Activated CD4-positive, alpha-beta memory T cell treated with anti-CD3 and anti-CD28 coated beads for 36 hours (primary cell): Measurements from ENCODE around the gene SHROOM4. TPM values are rescaled to one million over a fixed set of nuclear protein-coding genes. Genes with fewer than 3 reads are reported as not detected.
A peak's percentile ranks its signal among the peaks of the same experiment; 100 is the strongest.

Experiments used
- CTCF ChIA-PET: fragments of 350-600 bp; sonication (Branson Sonifier 250); formaldehyde crosslinking; loops from one replicate; lab custom pipeline; 2021; ENCODE audit warnings: antibody characterized with exemption, inconsistent platforms; lab: Charles Lee
- POLR2A ChIA-PET: fragments of 350-600 bp; sonication (Branson Sonifier 250); formaldehyde crosslinking; loops from one replicate; lab custom pipeline; 2021; ENCODE audit warnings: antibody characterized with exemption; lab: Charles Lee
- DNase-seq: peaks from one replicate; pipeline ENCODE4 v3.0.0-alpha.2; 2020
- H3K27ac Mint-ChIP-seq: one replicate; pipeline ENCODE4 v1.8.0; 2021; ENCODE audit warnings: mixed read lengths
- H3K27me3 Mint-ChIP-seq: one replicate; pipeline ENCODE4 v1.8.0; 2021; ENCODE audit warnings: mixed read lengths
- H3K36me3 Mint-ChIP-seq: one replicate; pipeline ENCODE4 v1.8.0; 2021; ENCODE audit warnings: mixed read lengths
- H3K4me1 Mint-ChIP-seq: one replicate; pipeline ENCODE4 v1.8.0; 2021; ENCODE audit warnings: low read depth, mixed read lengths
- H3K4me3 Mint-ChIP-seq: one replicate; pipeline ENCODE4 v1.8.0; 2021; ENCODE audit warnings: mild to moderate bottlenecking, mixed read lengths
- H3K9me3 Mint-ChIP-seq: one replicate; pipeline ENCODE4 v1.8.0; 2021; ENCODE audit warnings: mixed read lengths
- intact Hi-C: fragments of 100-400 bp; cut with micrococcal nuclease; formaldehyde crosslinking; loops from one replicate; pipeline ENCODE4 v1.15.1; 2023
- total RNA-seq, 2 experiments: library from RNA; stranded (reverse); gene quantifications; one replicate each; pipeline ENCODE4 v1.2.3, GENCODE V29; 2021

The SHROOM4 gene
- total RNA-seq, 2 experiments from 2014 or later, result not detected

GRCh38 chrX:50770702-50771101, 43.3 kb downstream of the SHROOM4 start:
- no peak for DNase-seq
- Mint-ChIP-seq H3K27ac (no peak overlapping the region), H3K4me1 (no peaks in the 10 kb centered on the region), H3K36me3 (no peaks in the 10 kb centered on the region), H3K4me3 (no peak overlapping the region), H3K27me3 (peaks cover 2% of the 10 kb centered on the region), H3K9me3 (no peaks in the 10 kb centered on the region)
- ChIA-PET POLR2A (no interaction called here), CTCF (no interaction called here)
- intact Hi-C loops, result no loop called here

GRCh38 chrX:50769389-50770063, 44.5 kb downstream of the SHROOM4 start:
- Mint-ChIP-seq H3K36me3 (no peaks in the 10 kb centered on the region), H3K27me3 (peaks cover 2% of the 10 kb centered on the region), H3K27ac (no peak overlapping the region), H3K4me1 (no peaks in the 10 kb centered on the region), H3K9me3 (no peaks in the 10 kb centered on the region), H3K4me3 (no peak overlapping the region)
- CTCF ChIA-PET, result no interaction called here
- DNase-seq, result no peak
- POLR2A ChIA-PET, result no interaction called here
- intact Hi-C loops, result no loop called here

GRCh38 chrX:50768801-50769200, 45.2 kb downstream of the SHROOM4 start:
- H3K36me3 Mint-ChIP-seq, result no peaks in the 10 kb centered on the region
- no peaks in the 10 kb centered on the region for H3K4me1 Mint-ChIP-seq
- ChIA-PET CTCF (no interaction called here), POLR2A (no interaction called here)
- H3K4me3 Mint-ChIP-seq, result no peak overlapping the region
- no peaks in the 10 kb centered on the region for H3K9me3 Mint-ChIP-seq
- intact Hi-C loops, result no loop called here
- H3K27me3 Mint-ChIP-seq, result peaks cover 2% of the 10 kb centered on the region
- H3K27ac Mint-ChIP-seq, result no peak overlapping the region
- no peak for DNase-seq

- POLR2A ChIA-PET, result no interaction called here
- no peaks in the 10 kb centered on the region for H3K4me1 Mint-ChIP-seq
- H3K9me3 Mint-ChIP-seq, result no peaks in the 10 kb centered on the region
These were observed 48.0 kb downstream of the SHROOM4 start for GRCh38 chrX:50765986-50766385.

GRCh38 chrX:50762578-50762977, 51.4 kb downstream of the SHROOM4 start:
- Mint-ChIP-seq H3K27ac (no peak overlapping the region), H3K4me1 (no peaks in the 10 kb centered on the region), H3K4me3 (no peak overlapping the region), H3K27me3 (peaks cover 2% of the 10 kb centered on the region), H3K36me3 (no peaks in the 10 kb centered on the region), H3K9me3 (no peaks in the 10 kb centered on the region)
- ChIA-PET CTCF (interaction anchor here (0.6 kb wide), 1 partner anchor 118 kb away, joined by 3 read pairs; no protein-coding TSS in a partner anchor), POLR2A (no interaction called here)
- no peak for DNase-seq
- intact Hi-C loops, result no loop called here

More at GRCh38 chrX:50765986-50766385, 48.0 kb downstream of the SHROOM4 start:
- no peak for DNase-seq
- H3K36me3 Mint-ChIP-seq, result no peaks in the 10 kb centered on the region
- intact Hi-C loops, result no loop called here
- no peak overlapping the region for H3K4me3 Mint-ChIP-seq
- no peak overlapping the region for H3K27ac Mint-ChIP-seq
- H3K27me3 Mint-ChIP-seq, result peaks cover 2% of the 10 kb centered on the region
- CTCF ChIA-PET, result no interaction called here

GRCh38 chrX:50756276-50756675, 57.7 kb downstream of the SHROOM4 start:
- no peak for DNase-seq
- no peaks in the 10 kb centered on the region for H3K9me3 Mint-ChIP-seq
- H3K36me3 Mint-ChIP-seq, result no peaks in the 10 kb centered on the region
- H3K27me3 Mint-ChIP-seq, result no peaks in the 10 kb centered on the region
- POLR2A ChIA-PET, result no interaction called here
- CTCF ChIA-PET, result no interaction called here
- H3K27ac Mint-ChIP-seq, result no peak overlapping the region
- intact Hi-C loops, result no loop called here
- H3K4me3 Mint-ChIP-seq, result no peak overlapping the region
- no peaks in the 10 kb centered on the region for H3K4me1 Mint-ChIP-seq

- intact Hi-C loops, result no loop called here
- H3K36me3 Mint-ChIP-seq, result no peaks in the 10 kb centered on the region
- no peaks in the 10 kb centered on the region for H3K9me3 Mint-ChIP-seq
- H3K4me3 Mint-ChIP-seq, result no peak overlapping the region
- no peaks in the 10 kb centered on the region for H3K4me1 Mint-ChIP-seq
- no peak overlapping the region for H3K27ac Mint-ChIP-seq
- ChIA-PET POLR2A (no interaction called here), CTCF (interaction anchor here (1.4 kb wide), 1 partner anchor 191 kb away, joined by 3 read pairs; no protein-coding TSS in a partner anchor)
- DNase-seq, result no peak
- H3K27me3 Mint-ChIP-seq, result peaks cover 2% of the 10 kb centered on the region
These were observed 62.9 kb downstream of the SHROOM4 start for GRCh38 chrX:50751091-50751490.

- DNase-seq, result peak; percentile 8
- Mint-ChIP-seq H3K9me3 (no peaks in the 10 kb centered on the region), H3K4me1 (no peaks in the 10 kb centered on the region), H3K36me3 (no peaks in the 10 kb centered on the region), H3K27me3 (peaks cover 5% of the 10 kb centered on the region), H3K27ac (no peak overlapping the region), H3K4me3 (no peak overlapping the region)
- ChIA-PET CTCF (interaction anchor here (0.8 to 0.9 kb wide), 2 partner anchors 156 to 194 kb away, joined by 4 read pairs; no protein-coding TSS in a partner anchor), POLR2A (no interaction called here)
- intact Hi-C loops, result no loop called here
These were observed 66.5 kb downstream of the SHROOM4 start for GRCh38 chrX:50747471-50747900.

GRCh38 chrX:50736656-50737055, 77.3 kb downstream of the SHROOM4 start:
- CTCF ChIA-PET, result no interaction called here
- intact Hi-C loops, result no loop called here
- H3K27me3 Mint-ChIP-seq, result no peaks in the 10 kb centered on the region
- DNase-seq, result no peak
- no peaks in the 10 kb centered on the region for H3K4me1 Mint-ChIP-seq
- no peaks in the 10 kb centered on the region for H3K9me3 Mint-ChIP-seq
- no peak overlapping the region for H3K4me3 Mint-ChIP-seq
- no peaks in the 10 kb centered on the region for H3K36me3 Mint-ChIP-seq
- POLR2A ChIA-PET, result no interaction called here
- no peak overlapping the region for H3K27ac Mint-ChIP-seq

GRCh38 chrX:50726296-50726695, 87.7 kb downstream of the SHROOM4 start:
- CTCF ChIA-PET, result no interaction called here
- DNase-seq, result no peak
- Mint-ChIP-seq H3K27ac (no peak overlapping the region), H3K9me3 (no peaks in the 10 kb centered on the region), H3K4me1 (no peaks in the 10 kb centered on the region), H3K4me3 (no peak overlapping the region), H3K27me3 (no peaks in the 10 kb centered on the region), H3K36me3 (no peaks in the 10 kb centered on the region)
- intact Hi-C loops, result no loop called here
- POLR2A ChIA-PET, result no interaction called here

- ChIA-PET CTCF (no interaction called here), POLR2A (no interaction called here)
- Mint-ChIP-seq H3K9me3 (no peaks in the 10 kb centered on the region), H3K4me3 (no peak overlapping the region), H3K36me3 (no peaks in the 10 kb centered on the region), H3K4me1 (no peaks in the 10 kb centered on the region), H3K27ac (no peak overlapping the region), H3K27me3 (no peaks in the 10 kb centered on the region)
- DNase-seq, result no peak
- intact Hi-C loops, result no loop called here
These were observed 88.7 kb downstream of the SHROOM4 start for GRCh38 chrX:50725310-50725709.

GRCh38 chrX:50723006-50723405, 91.0 kb downstream of the SHROOM4 start:
- no peaks in the 10 kb centered on the region for H3K36me3 Mint-ChIP-seq
- H3K4me3 Mint-ChIP-seq, result no peak overlapping the region
- H3K27ac Mint-ChIP-seq, result no peak overlapping the region
- CTCF ChIA-PET, result no interaction called here
- intact Hi-C loops, result no loop called here
- H3K4me1 Mint-ChIP-seq, result no peaks in the 10 kb centered on the region
- no peak for DNase-seq
- H3K27me3 Mint-ChIP-seq, result no peaks in the 10 kb centered on the region
- POLR2A ChIA-PET, result no interaction called here
- no peaks in the 10 kb centered on the region for H3K9me3 Mint-ChIP-seq
